Testis (tissue), 3 donors: ENCODE data around the gene TNS3. TPM values are rescaled to one million over a fixed set of nuclear protein-coding genes. Genes with fewer than 3 reads are reported as not detected.

ENCODE experiments used
- DNase-seq: peaks from one replicate; pipeline ENCODE4 v3.0.0-alpha.2; 2019
- H3K27ac ChIP-seq, 2 donors: fragments of 200-600 bp; sonication (generic); one replicate each; pipeline ENCODE4 v1.5.1; 2019
- H3K27me3 ChIP-seq: fragments of 200-600 bp; sonication (generic); one replicate; pipeline ENCODE4 v1.5.1; 2019
- H3K36me3 ChIP-seq: fragments of 200-600 bp; sonication (generic); one replicate; pipeline ENCODE4 v1.5.1; 2017; ENCODE audit warnings: low read depth; ENCODE audit errors: missing control alignments
- H3K4me1 ChIP-seq: fragments of 200-600 bp; sonication (generic); one replicate; pipeline ENCODE4 v1.5.1; 2019
- H3K4me3 ChIP-seq, 2 donors: fragments of 200-600 bp; sonication (generic); one replicate each; pipeline ENCODE4 v1.5.1; 2017 to 2019
- H3K9me3 ChIP-seq: fragments of 200-600 bp; sonication (generic); one replicate; pipeline ENCODE4 v1.5.1; 2017
- POLR2A ChIP-seq: fragments of 450-650 bp; IDR thresholded peaks from one replicate; pipeline ENCODE4 v1.6.1; 2017; ENCODE audit warnings: antibody characterized with exemption, mild to moderate bottlenecking, moderate library complexity
- WGBS, 2 donors: methylation state at CpG; one replicate each; pipeline ENCODE4 v1.1.5; 2018; 5-methylcytosine and 5-hydroxymethylcytosine counted together
- intact Hi-C: fragments of 100-400 bp; cut with DNase I; formaldehyde crosslinking; loops from one replicate; pipeline ENCODE4 v1.15.1; 2023; ENCODE audit warnings: low total_unique reads
- polyA plus RNA-seq: library from polyadenylated mRNA; stranded (reverse); fragments of 350-450 nt; fragmentation: Illumina TruSeq; extraction: RNeasy Lipid Tissue Mini Kit (QIAGEN cat#74804); gene quantifications from one replicate; pipeline ENCODE4 v1.2.3, GENCODE V29; 2014; ENCODE audit warnings: low read depth, low replicate concordance; ENCODE audit not compliant: insufficient read depth
- total RNA-seq, 2 donors: library from RNA; depleted of rRNA; stranded (reverse); fragments of >200 nt; gene quantifications; one replicate each; pipeline ENCODE4 v1.2.3, GENCODE V29; 2016
- TF ChIP-seq, protein P1 (sequence below), 3 experiments: fragments of 450-650 bp in 2 of 3; fragments of 200-600 bp in 1 of 3; sonication (generic) in 1 of 3; IDR thresholded peaks; one replicate each; pipeline ENCODE4 v1.5.1; 2016 to 2019; ENCODE audit warnings: antibody characterized with exemption in 3 of 3, mild to moderate bottlenecking in 2 of 3, moderate library complexity in 1 of 3

TNS3 gene
- total and polyA plus RNA-seq, 3 donors from 2014 or later, result 28.5 to 93.5 (median 60.0) TPM

DNA sequence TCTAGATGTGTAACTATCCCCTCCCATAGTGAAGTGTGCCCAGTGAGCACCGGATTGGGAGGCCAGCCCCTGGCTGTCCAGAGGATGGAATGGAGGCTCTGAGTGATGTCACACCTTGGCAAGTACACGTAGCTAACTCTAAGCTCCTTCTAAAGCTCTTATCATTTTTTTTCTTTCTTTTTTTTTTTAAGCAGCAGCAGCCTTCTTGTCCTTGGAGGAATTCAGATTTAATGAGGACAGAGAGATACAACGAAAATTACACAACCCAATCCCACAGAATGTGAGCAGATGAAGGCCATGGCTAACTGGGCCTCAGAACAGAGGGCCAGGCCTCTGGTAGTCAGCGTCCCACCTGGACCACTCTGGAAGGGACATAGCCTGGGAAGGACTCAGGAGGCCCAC, 11.3 kb downstream of the TNS3 start:
- no peaks in the 10 kb centered on the region for H3K27me3 ChIP-seq
- H3K4me1 ChIP-seq, result peaks cover 76% of the 10 kb centered on the region
- H3K9me3 ChIP-seq, result no peaks in the 10 kb centered on the region
- H3K36me3 ChIP-seq, result no peaks in the 10 kb centered on the region
- TF ChIP-seq, protein P1, sequence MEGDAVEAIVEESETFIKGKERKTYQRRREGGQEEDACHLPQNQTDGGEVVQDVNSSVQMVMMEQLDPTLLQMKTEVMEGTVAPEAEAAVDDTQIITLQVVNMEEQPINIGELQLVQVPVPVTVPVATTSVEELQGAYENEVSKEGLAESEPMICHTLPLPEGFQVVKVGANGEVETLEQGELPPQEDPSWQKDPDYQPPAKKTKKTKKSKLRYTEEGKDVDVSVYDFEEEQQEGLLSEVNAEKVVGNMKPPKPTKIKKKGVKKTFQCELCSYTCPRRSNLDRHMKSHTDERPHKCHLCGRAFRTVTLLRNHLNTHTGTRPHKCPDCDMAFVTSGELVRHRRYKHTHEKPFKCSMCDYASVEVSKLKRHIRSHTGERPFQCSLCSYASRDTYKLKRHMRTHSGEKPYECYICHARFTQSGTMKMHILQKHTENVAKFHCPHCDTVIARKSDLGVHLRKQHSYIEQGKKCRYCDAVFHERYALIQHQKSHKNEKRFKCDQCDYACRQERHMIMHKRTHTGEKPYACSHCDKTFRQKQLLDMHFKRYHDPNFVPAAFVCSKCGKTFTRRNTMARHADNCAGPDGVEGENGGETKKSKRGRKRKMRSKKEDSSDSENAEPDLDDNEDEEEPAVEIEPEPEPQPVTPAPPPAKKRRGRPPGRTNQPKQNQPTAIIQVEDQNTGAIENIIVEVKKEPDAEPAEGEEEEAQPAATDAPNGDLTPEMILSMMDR (IDR thresholded peaks at IDR 0.05), result no peak
- no peak for TF ChIP-seq POLR2A
- WGBS, 2 donors, result 22 to 35% methylated on average over 4 of the region's 4 CpGs
- no peak overlapping the region for H3K4me3 ChIP-seq
- H3K27ac ChIP-seq, result peak overlapping the region; percentile 82 to 84
- peak; percentile 76 for DNase-seq
- intact Hi-C loops, result loop anchor here (10.0 kb wide), 1 partner anchor 54 kb away; no protein-coding TSS in a partner anchor

DNA sequence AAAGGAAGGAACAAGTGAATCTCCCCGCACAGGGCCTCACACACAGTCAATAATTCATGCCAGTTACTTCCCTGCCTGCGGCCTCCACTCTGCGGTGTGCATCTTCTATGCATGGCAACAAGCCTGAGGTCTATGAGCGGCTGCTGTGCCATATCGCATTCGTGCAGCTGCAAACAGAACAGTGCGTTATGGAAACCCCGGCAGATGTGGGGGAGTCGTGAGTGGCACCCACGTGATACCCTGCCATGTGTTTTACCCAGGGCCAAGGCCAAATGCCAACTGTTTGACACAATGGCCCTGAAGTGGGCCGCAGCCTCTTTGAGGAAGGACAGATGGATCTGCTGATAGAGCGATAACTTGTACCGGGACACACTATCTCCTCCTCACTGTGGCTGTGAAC, 13.4 kb downstream of the TNS3 start:
- TF ChIP-seq POLR2A, result no peak
- TF ChIP-seq, protein P1 (IDR thresholded peaks at IDR 0.05), result no peak
- Histone ChIP-seq H3K9me3 (no peaks in the 10 kb centered on the region), H3K4me3 (no peak overlapping the region), H3K27me3 (no peaks in the 10 kb centered on the region), H3K36me3 (no peaks in the 10 kb centered on the region), H3K27ac (peak overlapping the region in 1 of 2 donors; percentile 82), H3K4me1 (peaks cover 61% of the 10 kb centered on the region)
- intact Hi-C loops, result no loop called here
- DNase-seq, result peak; percentile 92
- 42 to 74% methylated on average over 13 of the region's 13 CpGs for WGBS, 2 donors

DNA sequence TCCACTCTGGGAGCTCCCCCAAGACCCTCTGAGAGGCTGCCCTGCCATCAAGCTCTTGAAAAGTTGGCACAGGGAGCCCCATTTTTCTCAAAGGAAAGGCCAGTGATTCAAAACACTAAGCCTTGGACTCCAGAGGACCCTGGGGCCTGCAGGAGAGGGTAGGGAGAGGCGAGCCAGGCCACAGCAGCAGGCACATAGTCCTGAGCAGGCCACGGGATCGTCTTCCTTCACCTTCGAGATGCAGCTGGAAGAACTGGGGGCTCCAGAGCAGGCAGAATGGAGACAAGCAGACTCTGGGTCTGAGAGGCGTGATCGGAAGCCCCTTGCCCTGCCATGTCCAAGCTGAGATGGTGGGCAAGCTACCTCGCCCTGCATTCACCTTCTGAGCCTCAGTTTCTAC, 13.9 kb downstream of the TNS3 start:
- H3K27me3 ChIP-seq, result no peaks in the 10 kb centered on the region
- H3K36me3 ChIP-seq, result no peaks in the 10 kb centered on the region
- WGBS, 2 donors, result 91% methylated on average over 6 to 7 of the region's 7 CpGs
- no peak for DNase-seq
- TF ChIP-seq, protein P1 (IDR thresholded peaks at IDR 0.05), result no peak
- no peak for TF ChIP-seq POLR2A
- H3K4me3 ChIP-seq, result no peak overlapping the region
- intact Hi-C loops, result no loop called here
- no peaks in the 10 kb centered on the region for H3K9me3 ChIP-seq
- H3K4me1 ChIP-seq, result peaks cover 56% of the 10 kb centered on the region
- H3K27ac ChIP-seq, result no peak overlapping the region

DNA sequence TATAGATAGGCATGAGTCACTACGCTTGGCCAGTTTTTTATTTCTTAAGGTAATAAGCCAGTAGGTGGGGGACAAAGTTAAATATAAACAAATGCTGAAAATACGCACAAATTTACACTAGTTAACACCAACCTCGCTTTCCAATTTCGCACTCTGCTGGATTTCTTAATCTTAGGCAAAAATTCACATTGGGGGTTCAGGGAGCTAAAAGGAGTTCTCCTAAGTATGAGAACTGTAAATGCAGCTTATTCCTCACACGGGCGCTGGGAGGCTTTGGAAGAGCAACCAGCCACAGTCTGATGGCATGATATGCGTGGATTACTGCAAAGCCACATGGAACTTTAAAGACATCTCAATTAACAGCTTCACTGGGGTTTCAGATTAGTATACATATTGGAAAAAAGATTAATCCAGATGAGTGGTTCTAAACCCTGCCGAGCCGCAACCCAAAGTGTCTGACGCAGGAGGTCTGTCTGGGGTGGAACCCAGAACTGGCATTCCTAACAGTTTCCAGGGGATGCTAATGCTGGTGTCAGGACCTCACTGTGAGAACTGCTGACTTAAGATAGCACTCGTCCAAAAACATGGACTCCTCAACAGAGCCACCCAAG, 16.2 kb downstream of the TNS3 start:
- intact Hi-C loops, result no loop called here
- H3K4me1 ChIP-seq, result peaks cover 33% of the 10 kb centered on the region
- H3K4me3 ChIP-seq, result no peak overlapping the region
- WGBS, 2 donors, result 82 to 87% methylated on average over 11 of the region's 11 CpGs
- H3K27ac ChIP-seq, result no peak overlapping the region
- H3K9me3 ChIP-seq, result no peaks in the 10 kb centered on the region
- TF ChIP-seq, protein P1 (IDR thresholded peaks at IDR 0.05), result no peak
- no peak for TF ChIP-seq POLR2A
- no peaks in the 10 kb centered on the region for H3K27me3 ChIP-seq
- DNase-seq, result no peak
- no peaks in the 10 kb centered on the region for H3K36me3 ChIP-seq

DNA sequence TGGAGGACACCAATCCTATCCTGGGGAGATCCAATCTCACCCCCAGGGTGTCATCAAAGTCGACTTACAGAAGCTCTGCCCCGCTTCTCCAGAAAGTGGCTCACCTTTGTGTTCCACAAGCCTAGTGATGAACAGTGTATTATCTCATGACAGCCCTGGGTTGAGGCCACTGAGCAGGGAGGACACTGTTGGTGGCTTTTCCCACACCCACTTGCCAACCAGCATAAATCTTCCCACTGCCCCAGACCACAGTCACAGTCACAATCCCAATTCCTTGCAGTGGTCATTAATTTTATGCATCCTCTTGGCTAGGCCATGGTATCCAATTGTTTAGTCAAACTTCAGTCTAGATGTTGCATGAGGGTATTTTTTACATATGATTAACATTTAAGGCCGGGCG, 18.4 kb downstream of the TNS3 start:
- H3K4me1 ChIP-seq, result peaks cover 10% of the 10 kb centered on the region
- no peak overlapping the region for H3K27ac ChIP-seq
- H3K9me3 ChIP-seq, result no peaks in the 10 kb centered on the region
- TF ChIP-seq POLR2A, result no peak
- TF ChIP-seq, protein P1 (IDR thresholded peaks at IDR 0.05), result no peak
- H3K27me3 ChIP-seq, result no peaks in the 10 kb centered on the region
- 100% methylated on average over 4 of the region's 4 CpGs for WGBS, 2 donors
- H3K36me3 ChIP-seq, result no peaks in the 10 kb centered on the region
- intact Hi-C loops, result no loop called here
- DNase-seq, result no peak
- H3K4me3 ChIP-seq, result no peak overlapping the region
